ENCODE data around the gene RPL41. TPM values are rescaled to one million over a fixed set of nuclear protein-coding genes. Genes with fewer than 3 reads are reported as not detected.
A peak's percentile ranks its signal among the peaks of the same experiment; 100 is the strongest.

The RPL41 gene
- total RNA-seq, 1 donor, result 2,844 TPM

GRCh38 chr12:56145217-56145616, 28.8 kb downstream of the RPL41 start:
- no peaks in the 10 kb centered on the region for H4K20me1 ChIP-seq (ENCODE audit: insufficient read depth, low read length)
- peaks cover 5% of the 10 kb centered on the region for H3K4me1 ChIP-seq (ENCODE audit: insufficient read depth, low read length)
- TF ChIP-seq CTCF (IDR thresholded peaks at IDR 0.05; ENCODE audit: extremely low read depth, low read depth, low read length), result no peak
- no peaks in the 10 kb centered on the region for H3K9me3 ChIP-seq (ENCODE audit: low read depth, low read length)
- H3K27ac ChIP-seq (ENCODE audit: low read depth, low read length), result no peak overlapping the region
- H3K4me2 ChIP-seq (ENCODE audit: insufficient read depth, low read length), result no peak overlapping the region
- H3K36me3 ChIP-seq (ENCODE audit: insufficient read depth, low read length), result peaks cover 24% of the 10 kb centered on the region
- H3K4me3 ChIP-seq (ENCODE audit: insufficient read depth, low read length), result no peak overlapping the region
- H2AFZ ChIP-seq (ENCODE audit: low read length), result no peak overlapping the region
- DNase-seq (ENCODE audit: insufficient read length, low spot score, missing footprints), result no peak
- H3K79me2 ChIP-seq (ENCODE audit: insufficient read depth, low read length), result no peaks in the 10 kb centered on the region
- no peaks in the 10 kb centered on the region for H3K27me3 ChIP-seq (ENCODE audit: insufficient read depth, low read length)

- TF ChIP-seq CTCF (IDR thresholded peaks at IDR 0.05; ENCODE audit: extremely low read depth, low read depth, low read length), result no peak
- peaks cover 11% of the 10 kb centered on the region for H3K4me1 ChIP-seq (ENCODE audit: insufficient read depth, low read length)
- no peaks in the 10 kb centered on the region for H3K9me3 ChIP-seq (ENCODE audit: low read depth, low read length)
- no peaks in the 10 kb centered on the region for H4K20me1 ChIP-seq (ENCODE audit: insufficient read depth, low read length)
- H3K4me2 ChIP-seq (ENCODE audit: insufficient read depth, low read length), result no peak overlapping the region
- no peaks in the 10 kb centered on the region for H3K79me2 ChIP-seq (ENCODE audit: insufficient read depth, low read length)
- H2AFZ ChIP-seq (ENCODE audit: low read length), result no peak overlapping the region
- no peak overlapping the region for H3K27ac ChIP-seq (ENCODE audit: low read depth, low read length)
- peaks cover 24% of the 10 kb centered on the region for H3K36me3 ChIP-seq (ENCODE audit: insufficient read depth, low read length)
- no peak overlapping the region for H3K4me3 ChIP-seq (ENCODE audit: insufficient read depth, low read length)
- H3K27me3 ChIP-seq (ENCODE audit: insufficient read depth, low read length), result no peaks in the 10 kb centered on the region
- no peak for DNase-seq (ENCODE audit: insufficient read length, low spot score, missing footprints)
Observed at GRCh38 chr12:56146492-56147460, 30.3 kb downstream of the RPL41 start.

- Histone ChIP-seq H3K4me1 (ENCODE audit: insufficient read depth, low read length) (peaks cover 21% of the 10 kb centered on the region), H3K9me3 (ENCODE audit: low read depth, low read length) (no peaks in the 10 kb centered on the region), H2AFZ (ENCODE audit: low read length) (no peak overlapping the region), H3K4me3 (ENCODE audit: insufficient read depth, low read length) (no peak overlapping the region), H3K4me2 (ENCODE audit: insufficient read depth, low read length) (no peak overlapping the region), H3K27ac (ENCODE audit: low read depth, low read length) (no peak overlapping the region), H4K20me1 (ENCODE audit: insufficient read depth, low read length) (no peaks in the 10 kb centered on the region), H3K79me2 (ENCODE audit: insufficient read depth, low read length) (peaks cover 15% of the 10 kb centered on the region), H3K36me3 (ENCODE audit: insufficient read depth, low read length) (peaks cover 7% of the 10 kb centered on the region), H3K27me3 (ENCODE audit: insufficient read depth, low read length) (no peaks in the 10 kb centered on the region)
- TF ChIP-seq CTCF (IDR thresholded peaks at IDR 0.05; ENCODE audit: extremely low read depth, low read depth, low read length), result no peak
- no peak for DNase-seq (ENCODE audit: insufficient read length, low spot score, missing footprints)
Observed at GRCh38 chr12:56150563-56150962, 34.1 kb downstream of the RPL41 start.

- Histone ChIP-seq H3K9me3 (ENCODE audit: low read depth, low read length) (no peaks in the 10 kb centered on the region), H3K4me2 (ENCODE audit: insufficient read depth, low read length) (peak overlapping the region; percentile 90), H3K27me3 (ENCODE audit: insufficient read depth, low read length) (no peaks in the 10 kb centered on the region), H3K27ac (ENCODE audit: low read depth, low read length) (peak overlapping the region; percentile 76), H4K20me1 (ENCODE audit: insufficient read depth, low read length) (no peaks in the 10 kb centered on the region), H3K36me3 (ENCODE audit: insufficient read depth, low read length) (peaks cover 11% of the 10 kb centered on the region), H3K79me2 (ENCODE audit: insufficient read depth, low read length) (peaks cover 15% of the 10 kb centered on the region), H3K4me3 (ENCODE audit: insufficient read depth, low read length) (peak overlapping the region; percentile 88), H2AFZ (ENCODE audit: low read length) (peak overlapping the region; percentile 95), H3K4me1 (ENCODE audit: insufficient read depth, low read length) (peaks cover 19% of the 10 kb centered on the region)
- peak; percentile 33 for TF ChIP-seq CTCF (IDR thresholded peaks at IDR 0.05; ENCODE audit: extremely low read depth, low read depth, low read length)
- DNase-seq (ENCODE audit: insufficient read length, low spot score, missing footprints), result no peak
Observed at GRCh38 chr12:56151672-56152131, 35.3 kb downstream of the RPL41 start.

Measured in osteoblast (primary cell).